Endometrium (tissue), 2 donors: ENCODE data around the gene IFITM10.
"Not testable (repeated sequence)": the region's sequence is repeated elsewhere in the genome, so short reads cannot be mapped to it uniquely, and the experiment has no call there.

Experiments used
- FAIRE-seq: peaks from 2 replicates; lab custom pipeline; 2012; peaks lifted over from hg19 to GRCh38; lab: Jason Lieb, UNC
- donor health status: control.
- donor health status: control.

The IFITM10 gene

DNA sequence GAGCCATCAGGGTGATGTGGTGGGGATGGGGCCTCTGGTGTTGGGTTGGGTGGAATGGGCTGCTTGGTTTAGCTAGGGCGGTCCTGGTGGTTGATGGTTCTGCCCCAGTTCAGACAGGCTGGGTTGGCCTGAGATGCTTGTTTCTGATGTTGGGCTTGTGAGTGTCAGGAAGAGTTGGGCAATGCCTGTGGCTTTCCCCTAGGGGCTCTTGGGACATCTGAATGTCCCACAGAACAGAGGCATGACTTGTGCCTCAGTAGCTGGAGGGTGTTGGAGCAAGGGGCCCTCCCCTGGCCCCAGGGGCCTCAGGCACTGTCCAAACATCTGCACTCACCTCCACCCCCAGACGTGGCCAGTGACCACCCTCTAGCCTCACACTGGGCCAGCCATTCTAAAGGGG is 27.3 kb upstream of the IFITM10 start:
- no peak for FAIRE-seq

DNA sequence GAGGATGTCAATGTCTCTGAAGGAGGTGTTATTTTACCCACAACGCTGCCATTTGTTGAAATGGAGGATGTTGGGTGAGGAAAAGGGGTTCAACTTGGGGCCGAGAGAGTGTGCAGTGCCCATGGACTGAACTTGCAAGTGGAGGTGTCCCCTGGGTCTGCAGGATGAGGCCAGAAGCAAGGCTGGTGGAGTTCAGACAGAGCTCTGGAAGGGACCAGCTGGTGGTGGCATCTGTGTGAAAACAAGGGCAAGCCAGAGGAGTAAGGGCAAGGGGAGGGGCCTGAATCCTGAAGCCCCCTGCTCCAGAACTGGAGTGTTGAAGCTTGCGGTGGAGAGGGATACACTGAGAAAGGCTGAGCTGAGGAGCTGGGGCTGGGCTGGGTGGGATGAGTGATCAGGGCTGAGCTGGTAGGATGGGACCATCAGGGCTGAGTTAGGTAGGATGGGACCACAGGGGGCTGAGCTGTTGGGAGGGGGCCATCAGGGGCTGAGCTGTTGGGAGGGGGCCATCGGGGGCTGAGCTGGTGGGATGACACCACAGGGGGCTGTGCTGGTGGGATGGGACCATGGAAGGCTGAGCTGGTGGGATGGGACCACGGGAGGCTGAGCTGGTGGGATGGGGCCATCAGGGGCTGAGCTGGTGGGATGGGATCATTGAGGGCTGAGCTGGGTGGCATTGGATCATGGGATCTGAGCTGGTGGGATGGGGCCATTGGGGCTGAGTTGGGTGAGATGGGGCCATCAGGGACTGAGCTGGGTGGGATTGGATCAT is 26.7 kb upstream of the IFITM10 start:
- FAIRE-seq: no peak

GRCh38 chr11:1776331-1776851 is 26.0 kb upstream of the IFITM10 start:
- FAIRE-seq: no peak

DNA sequence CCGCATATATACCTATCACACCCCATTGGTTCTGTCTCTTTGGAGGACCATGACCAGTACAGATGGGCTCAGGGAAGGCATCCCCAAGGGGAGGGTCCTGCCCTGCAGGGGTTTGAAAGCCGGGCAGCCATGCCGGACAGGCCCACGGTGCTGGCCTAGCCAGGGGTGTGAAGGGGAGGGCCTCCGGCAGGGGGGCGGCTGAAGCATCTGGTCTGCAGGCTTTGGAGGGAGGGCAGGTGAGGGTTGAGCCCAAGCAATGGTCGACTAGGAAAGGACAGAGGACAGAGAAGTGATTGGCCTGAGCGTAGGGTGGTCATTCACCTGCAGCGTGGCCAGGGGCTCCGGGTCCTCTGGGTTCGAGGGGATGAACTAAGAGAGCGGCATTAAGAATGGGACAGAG is 24.5 kb upstream of the IFITM10 start:
- no peak for FAIRE-seq

DNA sequence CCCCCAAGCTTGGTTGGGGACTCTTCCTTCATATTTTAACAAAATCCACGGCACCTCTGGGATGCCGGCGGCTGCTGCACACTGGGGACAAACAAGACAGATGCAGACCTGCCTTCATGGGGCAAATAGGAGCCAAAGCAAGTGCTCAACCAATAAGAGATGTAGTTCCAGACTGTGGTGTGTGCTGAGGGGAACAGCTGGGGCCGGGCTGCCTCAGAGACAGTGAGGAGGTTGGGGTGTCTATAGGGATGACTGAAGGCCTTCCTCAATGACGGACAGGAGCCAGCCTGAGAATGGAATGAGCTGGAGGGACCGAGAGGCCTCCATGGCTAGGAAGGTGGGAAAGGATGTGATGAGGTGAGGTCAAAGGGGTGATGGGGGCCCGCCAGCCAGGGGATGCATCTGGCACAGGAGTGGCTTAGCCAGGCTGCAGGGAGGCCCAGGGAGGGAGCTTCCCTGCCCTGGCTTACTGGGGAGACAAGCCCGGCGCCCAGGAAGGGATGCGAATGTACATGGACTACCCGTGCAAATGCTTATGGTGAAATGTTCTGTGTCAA is 23.7 kb upstream of the IFITM10 start:
- no peak for FAIRE-seq

DNA sequence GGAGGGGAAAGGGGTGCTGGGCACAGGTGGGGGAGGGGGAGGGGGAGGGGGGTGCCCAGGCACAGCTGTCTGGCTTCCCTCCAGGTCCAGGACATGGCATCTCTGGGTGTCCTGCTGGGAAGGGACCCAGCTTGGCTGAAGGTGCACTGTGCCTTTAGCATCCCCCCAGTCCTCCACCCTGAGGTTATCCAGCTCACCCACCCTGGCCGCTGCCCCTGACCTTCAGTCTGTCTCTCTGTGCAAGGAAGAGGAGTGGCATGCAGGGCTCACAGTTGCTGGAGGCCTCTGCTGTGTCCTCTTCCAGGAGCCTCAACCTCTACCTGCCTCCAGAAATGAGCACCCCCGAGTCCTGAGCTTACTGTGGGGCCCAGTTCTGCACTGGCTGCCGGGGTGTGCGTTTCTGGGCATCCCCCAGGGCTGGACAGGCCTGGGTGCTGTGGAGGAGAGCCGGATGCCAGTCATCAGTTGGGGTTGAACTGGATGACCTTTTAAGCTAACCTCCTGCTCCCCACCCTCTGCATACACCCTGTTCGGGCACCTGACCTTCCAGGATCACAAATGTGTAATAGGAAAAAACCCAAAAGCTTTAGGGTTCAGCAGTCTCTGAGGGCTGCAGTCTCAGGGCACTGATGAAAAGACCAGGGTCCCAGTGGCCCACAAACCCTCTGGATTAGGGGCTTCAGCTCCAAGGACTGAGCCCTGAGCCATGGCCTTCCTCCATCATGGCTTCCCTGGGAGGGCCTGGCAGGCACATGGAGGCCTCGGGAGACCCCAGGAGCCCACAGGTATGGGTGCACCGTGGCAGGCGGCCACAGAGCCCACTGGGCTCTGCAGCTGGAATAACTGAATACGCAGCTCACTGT is 23.0 kb upstream of the IFITM10 start:
- no peak for FAIRE-seq

GRCh38 chr11:1772270-1773130 is 22.1 kb upstream of the IFITM10 start:
- FAIRE-seq: no peak

DNA sequence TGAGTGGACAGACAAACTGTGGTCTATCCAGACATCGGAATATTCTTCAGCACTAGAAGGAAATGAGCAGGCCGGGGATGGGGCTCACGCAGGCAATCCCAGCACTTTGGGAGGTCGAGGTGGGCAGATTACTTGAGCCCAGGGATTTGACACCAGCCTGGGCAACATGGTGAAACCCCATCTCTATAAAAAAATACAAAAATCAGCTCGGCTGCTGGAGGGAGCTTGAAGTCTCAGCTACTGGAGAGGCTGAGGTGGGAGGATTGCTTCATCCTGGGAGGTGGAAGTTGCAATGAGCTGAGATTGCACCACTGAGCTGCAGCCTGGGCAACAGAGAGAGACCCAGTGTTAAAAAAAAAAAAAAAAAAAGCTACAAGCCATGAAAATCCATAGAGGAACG is 21.3 kb upstream of the IFITM10 start:
- FAIRE-seq: no peak

- FAIRE-seq: no peak
These were observed 20.9 kb upstream of the IFITM10 start for GRCh38 chr11:1771273-1771672.

DNA sequence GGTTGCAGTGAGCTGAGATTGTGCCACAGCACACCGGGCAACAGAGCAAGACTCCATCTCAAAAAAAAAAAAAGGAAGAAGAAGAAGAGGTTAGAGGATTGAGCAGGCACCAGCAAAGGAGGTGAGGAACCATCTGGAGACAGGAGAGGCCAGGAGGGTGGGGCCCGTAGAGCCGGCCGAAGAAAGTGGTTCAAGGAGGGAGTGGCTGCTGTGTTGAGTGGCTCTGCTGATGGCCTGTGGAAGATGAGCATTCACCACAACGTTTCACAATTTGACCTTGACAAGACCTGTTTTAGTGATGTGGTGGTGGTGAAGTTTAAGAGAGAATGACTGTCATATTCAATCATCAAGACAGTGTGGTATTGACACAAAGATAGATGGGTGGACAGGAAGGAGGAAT is 20.1 kb upstream of the IFITM10 start:
- no peak for FAIRE-seq

GRCh38 chr11:1770061-1770460 is 19.7 kb upstream of the IFITM10 start:
- FAIRE-seq: no peak

GRCh38 chr11:1769304-1769936 is 19.0 kb upstream of the IFITM10 start:
- not testable (repeated sequence) for FAIRE-seq

- FAIRE-seq: no peak
These were observed 17.7 kb upstream of the IFITM10 start for GRCh38 chr11:1768141-1768469.

GRCh38 chr11:1767399-1768140 is 17.2 kb upstream of the IFITM10 start:
- FAIRE-seq: no peak

DNA sequence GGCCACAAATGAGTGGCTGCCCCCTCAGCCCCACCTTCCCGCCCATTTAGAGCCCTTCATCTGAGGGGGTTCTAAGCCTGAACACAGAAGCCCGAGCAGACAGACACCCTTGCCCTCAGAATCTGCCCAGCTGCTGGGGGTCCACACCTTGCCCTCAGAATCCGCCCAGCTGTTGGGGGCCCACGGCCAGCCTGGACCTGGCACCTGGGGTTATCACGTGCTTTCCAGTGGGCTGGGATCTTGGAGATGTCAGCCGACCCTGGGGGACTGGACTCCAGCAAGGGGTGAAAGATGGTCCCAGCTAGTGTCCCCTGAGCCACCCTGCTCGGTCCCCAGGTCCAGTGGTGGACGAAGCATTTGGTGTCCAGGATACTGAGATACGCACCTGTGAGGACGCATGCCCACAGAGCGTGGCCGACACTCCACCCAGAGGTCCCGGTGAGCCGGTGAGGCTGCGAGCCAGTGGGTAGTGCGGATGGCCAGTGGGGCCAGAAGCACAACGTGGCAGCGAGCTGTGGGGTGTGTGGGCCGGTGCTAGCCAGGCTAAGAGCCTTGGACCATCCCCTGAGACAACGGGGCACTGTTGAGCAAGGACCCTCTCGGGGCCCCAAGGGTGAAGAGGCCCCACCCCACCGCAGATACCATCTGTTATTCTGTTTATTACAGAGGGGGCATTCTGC is 16.5 kb upstream of the IFITM10 start:
- FAIRE-seq: no peak

DNA sequence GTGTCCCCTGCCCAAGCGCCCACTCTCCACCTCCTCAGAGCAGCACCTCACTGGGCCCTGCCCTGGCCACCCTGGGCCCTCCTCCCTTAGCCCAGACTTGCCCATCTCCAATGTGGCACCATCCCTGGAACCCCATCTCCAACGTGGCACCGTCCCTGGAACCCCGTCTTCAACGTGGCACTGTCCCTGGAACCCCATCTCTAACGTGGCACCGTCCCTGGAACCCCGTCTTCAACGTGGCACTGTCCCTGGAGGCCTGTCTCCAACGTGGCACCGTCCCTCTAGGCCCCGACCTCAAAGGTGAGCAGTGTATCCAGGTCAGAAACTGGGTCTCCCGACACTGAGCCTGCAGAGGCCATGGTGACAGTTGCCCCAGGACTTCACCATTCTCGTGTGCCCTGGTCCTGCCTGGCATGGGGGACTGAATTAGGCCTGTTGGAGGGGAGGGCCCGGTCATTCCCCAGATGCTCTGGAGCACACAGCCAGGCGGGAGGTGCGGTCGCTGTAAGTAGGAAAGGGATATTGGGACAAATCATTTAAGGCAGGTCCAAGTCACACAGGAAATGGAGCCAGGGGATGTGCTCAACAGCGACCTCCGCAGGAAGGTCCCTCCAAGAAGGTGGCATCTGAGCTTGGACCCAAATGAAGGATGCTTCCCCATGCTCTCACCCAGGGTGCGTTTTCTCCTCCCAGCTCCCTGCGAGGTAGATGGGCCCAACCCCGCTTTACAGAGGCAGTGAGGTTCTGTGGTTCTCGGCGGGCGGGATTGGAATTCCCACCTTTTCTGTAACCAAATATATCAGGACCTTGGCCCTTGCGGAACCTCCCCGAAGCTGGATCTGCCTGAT is 15.7 kb upstream of the IFITM10 start:
- no peak for FAIRE-seq

GRCh38 chr11:1763796-1764661 is 13.6 kb upstream of the IFITM10 start, which contains the start of gene CTSD:
TSS of gene CTSD (minus strand) at chr11:1763927. CDS start at chr11:1763859, 68 bp downstream.
- no peak for FAIRE-seq

- FAIRE-seq: no peak
These were observed 13.0 kb upstream of the IFITM10 start for GRCh38 chr11:1763336-1763795.
